AG10803 (cell line): Measurements from ENCODE around the gene RTP1.

ENCODE experiments used
- DNase-seq: peaks from one replicate; pipeline ENCODE4 v3.0.0; 2010; ENCODE audit warnings: low read depth
- H3K4me3 ChIP-seq: 2 replicates; pipeline ENCODE4 v1.5.1; 2011; ENCODE audit warnings: mild to moderate bottlenecking, low read length, control low read depth
- TF ChIP-seq, protein P1 (sequence below): conservative IDR thresholded peaks from 2 replicates; pipeline ENCODE4 v1.5.1; 2011; ENCODE audit warnings: mild to moderate bottlenecking, low read length, control low read depth, inconsistent platforms

The RTP1 gene

DNA sequence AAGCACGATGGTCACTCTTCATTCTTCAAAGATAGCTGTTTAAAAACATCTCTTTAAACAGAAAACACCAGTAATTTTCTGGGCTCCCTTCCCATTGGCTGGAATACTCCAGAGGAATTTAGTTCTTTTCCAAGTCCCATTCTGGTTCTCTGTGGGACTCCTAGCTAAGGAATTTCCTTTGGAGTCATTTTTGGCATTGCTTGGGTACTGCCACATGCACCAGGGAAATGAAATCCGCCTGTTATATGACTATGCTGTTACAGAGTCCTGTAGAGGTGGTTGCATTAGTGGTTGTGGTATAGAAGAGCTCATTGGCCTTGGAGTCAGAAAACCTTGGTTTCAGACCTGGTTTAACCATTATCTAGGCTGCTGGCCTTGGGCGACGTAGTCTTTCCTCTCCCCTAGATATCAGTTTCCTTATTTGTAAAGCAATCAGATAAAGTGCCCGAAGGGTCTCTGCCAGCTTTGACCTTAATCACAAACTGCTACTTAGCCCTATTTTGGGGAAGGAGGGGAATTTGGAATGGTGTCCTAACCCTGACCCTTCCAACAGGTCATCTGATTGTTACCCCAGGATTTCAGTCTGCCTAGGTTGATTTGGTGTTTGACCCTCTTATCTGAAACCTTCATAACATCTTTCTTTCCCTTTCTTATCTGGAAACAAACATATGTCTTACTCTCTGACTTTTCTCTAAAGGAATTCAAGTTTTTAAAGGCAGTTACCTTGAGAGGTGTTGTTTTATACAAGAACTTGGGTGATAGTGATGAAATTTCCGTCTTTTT, 13.4 kb downstream of the RTP1 start:
- TF ChIP-seq, protein P1, sequence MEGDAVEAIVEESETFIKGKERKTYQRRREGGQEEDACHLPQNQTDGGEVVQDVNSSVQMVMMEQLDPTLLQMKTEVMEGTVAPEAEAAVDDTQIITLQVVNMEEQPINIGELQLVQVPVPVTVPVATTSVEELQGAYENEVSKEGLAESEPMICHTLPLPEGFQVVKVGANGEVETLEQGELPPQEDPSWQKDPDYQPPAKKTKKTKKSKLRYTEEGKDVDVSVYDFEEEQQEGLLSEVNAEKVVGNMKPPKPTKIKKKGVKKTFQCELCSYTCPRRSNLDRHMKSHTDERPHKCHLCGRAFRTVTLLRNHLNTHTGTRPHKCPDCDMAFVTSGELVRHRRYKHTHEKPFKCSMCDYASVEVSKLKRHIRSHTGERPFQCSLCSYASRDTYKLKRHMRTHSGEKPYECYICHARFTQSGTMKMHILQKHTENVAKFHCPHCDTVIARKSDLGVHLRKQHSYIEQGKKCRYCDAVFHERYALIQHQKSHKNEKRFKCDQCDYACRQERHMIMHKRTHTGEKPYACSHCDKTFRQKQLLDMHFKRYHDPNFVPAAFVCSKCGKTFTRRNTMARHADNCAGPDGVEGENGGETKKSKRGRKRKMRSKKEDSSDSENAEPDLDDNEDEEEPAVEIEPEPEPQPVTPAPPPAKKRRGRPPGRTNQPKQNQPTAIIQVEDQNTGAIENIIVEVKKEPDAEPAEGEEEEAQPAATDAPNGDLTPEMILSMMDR: no peak
- H3K4me3 ChIP-seq: no peak overlapping the region
- peak; percentile 98 for DNase-seq

DNA sequence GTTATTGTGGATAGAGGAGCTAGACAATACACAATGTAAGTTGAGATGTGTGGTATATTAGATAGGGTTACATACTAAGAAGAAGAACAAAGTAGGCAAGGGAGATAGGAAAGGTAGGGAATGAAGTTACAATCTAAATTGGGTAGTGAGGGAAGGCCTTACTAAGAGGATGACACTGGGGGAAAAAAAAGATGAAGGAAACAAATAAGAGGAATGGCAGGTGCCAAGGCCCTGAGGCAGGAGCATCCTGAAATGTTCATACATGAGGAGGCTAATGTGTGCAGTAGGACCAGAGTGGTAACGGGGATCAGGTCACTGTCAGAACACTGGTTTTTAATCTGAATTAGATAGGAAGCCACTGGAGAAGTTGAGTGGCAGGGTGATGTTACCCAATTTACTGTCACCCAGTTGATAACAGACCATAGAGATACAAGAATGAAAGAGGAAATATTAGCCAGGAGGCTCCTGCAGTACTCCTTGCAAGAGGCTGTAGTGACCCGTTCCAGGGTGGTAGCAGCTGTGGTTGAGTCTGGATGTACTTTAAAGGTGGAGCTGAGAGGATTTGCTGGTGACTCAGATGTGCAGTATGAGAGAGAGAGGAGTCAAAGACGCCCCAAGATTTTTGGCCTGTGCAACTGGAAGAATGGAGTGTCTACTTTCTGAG, 14.4 kb downstream of the RTP1 start:
- DNase-seq: peak; percentile 87

DNA sequence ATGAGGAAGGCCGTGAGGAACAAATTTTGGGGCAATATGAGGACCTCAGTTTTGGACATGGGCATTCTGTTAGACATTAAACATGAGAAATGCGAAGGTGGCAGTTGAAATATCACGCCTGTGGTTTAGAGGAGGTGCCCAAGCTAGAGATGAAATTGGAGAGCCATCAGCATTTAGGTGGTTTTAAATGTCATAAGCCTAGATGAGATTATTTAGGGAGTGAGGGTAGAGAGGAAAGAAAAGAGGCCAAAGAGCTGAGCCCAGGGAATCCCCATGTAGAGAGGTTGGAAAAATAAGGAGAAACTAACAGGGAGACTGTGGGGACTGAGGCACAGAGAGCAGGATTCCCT, 14.9 kb downstream of the RTP1 start:
- DNase-seq: no peak
- H3K4me3 ChIP-seq: no peak overlapping the region
- TF ChIP-seq, protein P1: no peak

More for the DNA sequence above, 14.4 kb downstream of the RTP1 start:
- TF ChIP-seq, protein P1: no peak
- no peak overlapping the region for H3K4me3 ChIP-seq

DNA sequence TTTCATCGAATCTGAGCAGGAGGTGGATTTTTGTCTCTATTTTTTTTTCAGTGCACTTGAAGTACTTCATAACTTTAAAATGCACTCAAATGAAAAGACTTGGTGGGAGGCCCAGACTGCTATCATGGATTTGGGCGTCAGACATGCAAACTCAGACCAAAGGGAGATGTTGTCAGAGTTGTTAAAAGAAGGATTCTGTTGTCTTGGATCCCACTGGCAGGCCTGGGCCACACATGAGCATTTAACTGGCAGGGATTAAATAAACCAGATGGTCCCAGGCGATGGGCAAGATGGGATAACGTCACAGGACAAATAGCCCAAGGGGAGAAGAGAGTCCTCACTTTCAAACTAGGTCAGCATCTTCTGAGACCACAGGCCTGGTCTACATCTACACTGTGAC, 15.4 kb downstream of the RTP1 start:
- TF ChIP-seq, protein P1: no peak
- DNase-seq: peak; percentile 64
- H3K4me3 ChIP-seq: no peak overlapping the region

DNA sequence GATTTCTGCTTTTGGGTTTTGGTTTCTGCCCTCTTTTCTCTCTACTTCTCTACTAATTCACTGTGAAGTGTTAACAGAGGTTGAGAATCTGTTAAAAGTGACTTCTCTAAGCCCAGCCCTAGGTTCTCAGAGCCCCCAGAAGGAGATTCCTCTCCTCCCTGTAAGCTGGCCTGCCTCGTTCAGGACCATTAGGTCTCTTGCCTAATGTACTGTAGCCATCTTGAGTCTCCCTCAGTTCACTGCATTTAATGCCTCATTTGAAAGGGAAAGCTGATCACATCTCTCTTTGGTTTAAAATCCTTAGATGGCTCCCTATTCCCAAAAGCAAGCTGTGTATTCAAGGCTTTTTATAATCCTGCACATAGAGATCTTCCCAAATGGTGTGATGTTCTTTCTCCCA, 16.3 kb downstream of the RTP1 start:
- H3K4me3 ChIP-seq: no peak overlapping the region
- TF ChIP-seq, protein P1: no peak
- DNase-seq: no peak

DNA sequence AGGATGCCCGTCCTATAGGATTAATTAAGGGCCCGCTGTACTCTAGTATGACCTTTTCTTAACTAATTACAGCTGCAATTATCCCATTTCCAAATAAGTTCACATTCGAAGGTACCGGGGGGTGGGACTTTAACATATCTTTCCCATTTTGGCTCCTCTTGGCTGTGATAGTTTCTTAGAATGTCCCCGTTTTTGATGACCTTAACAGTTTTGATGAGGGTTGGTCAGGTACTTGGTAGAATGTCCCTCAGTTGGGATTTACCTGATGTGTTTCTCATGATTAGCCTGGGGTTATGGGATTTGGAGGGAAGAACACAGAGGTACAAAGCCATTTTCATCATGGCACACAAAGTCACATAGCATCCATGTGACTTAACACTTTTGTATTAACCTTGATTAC, 18.2 kb downstream of the RTP1 start:
- no peak overlapping the region for H3K4me3 ChIP-seq
- TF ChIP-seq, protein P1: no peak
- no peak for DNase-seq

DNA sequence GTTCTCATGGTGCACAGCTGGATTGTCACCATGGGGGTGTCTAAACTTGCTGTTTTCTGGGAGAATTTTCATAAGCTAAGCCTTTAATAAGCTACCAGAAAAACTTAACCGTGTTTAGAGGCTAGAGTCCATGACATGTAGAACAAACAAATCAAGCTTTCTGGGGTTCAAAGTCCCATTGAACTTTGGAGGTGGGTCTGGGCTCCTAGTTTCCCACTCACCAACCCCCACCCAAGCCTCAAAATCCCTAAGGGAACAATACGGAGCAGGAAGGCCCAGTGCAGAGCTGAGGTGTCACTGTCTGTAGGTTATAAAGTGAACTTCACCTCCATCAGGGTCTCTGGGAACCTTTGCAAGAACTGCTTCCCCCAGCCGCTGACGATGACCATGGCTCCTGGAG, 25.5 kb downstream of the RTP1 start:
- TF ChIP-seq, protein P1: no peak
- no peak overlapping the region for H3K4me3 ChIP-seq
- no peak for DNase-seq
